Activated CD8-positive, alpha-beta memory T cell treated with anti-CD3 and anti-CD28 coated beads, Interleukin-2, amount 50 U/mL, for 1 hour (primary cell): ENCODE measurements around the gene TJP3.
A peak's percentile ranks its signal among the peaks of the same experiment; 100 is the strongest.

Source experiments
- DNase-seq: peaks from one replicate; pipeline ENCODE4 v3.0.0-alpha.2; 2020; ENCODE audit errors: extremely low read depth

Gene TJP3

DNA sequence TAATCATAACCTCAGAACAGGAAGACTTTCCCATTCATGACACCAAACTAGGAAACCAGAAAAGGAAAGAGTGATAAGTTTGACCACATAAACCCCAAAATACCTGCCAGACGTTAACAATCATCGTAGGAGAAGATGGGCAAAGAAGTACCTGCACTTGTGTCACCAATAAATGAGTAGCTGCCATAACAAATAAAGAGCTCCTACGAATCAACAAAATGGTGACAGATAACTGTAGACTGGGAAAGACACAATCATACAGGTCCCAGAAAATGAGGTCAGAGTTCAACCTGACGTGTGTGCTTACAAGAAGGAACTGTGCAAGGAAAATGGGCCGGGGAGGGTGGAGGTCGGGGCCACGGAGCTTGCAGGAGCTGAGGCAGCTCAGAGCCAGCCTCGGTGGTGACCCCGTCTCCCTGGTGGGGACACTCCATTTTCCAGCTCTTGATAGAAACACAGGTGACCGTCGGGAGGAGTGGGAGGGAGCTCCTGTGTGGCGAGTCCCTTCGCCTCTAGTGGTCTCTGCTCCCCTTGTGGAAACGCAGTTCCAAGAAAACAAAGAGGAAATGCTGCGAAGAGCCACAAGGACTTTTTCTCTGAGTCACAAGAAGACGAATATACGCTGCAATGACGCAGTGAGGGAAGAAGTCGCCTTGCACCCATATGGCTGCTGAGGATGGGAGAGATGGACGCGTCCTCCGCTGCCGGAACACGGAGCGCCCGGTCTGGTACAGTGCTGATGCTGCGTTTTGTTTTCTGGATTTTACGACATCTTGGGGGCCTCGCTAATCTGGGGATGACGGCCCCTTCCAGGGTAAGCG lies 17.4 kb upstream of the TJP3 start:
- no peak for DNase-seq

DNA sequence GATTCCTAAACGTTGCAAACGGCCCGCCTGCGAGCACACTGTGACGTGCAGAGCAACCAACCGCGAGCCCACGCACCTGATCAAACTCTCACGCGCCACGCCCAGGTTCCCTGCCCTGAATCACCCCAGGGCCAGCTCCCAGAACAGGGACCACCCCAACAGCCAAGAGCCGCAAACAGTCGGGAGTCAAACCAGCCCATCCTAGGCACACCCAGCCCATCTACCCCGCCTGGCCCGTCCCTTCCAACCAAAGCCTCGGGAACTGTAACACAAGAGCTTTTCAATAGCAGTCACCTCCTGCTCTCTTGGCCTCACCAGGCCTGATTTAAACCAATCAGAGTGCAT lies 16.8 kb upstream of the TJP3 start:
- DNase-seq, result no peak

DNA sequence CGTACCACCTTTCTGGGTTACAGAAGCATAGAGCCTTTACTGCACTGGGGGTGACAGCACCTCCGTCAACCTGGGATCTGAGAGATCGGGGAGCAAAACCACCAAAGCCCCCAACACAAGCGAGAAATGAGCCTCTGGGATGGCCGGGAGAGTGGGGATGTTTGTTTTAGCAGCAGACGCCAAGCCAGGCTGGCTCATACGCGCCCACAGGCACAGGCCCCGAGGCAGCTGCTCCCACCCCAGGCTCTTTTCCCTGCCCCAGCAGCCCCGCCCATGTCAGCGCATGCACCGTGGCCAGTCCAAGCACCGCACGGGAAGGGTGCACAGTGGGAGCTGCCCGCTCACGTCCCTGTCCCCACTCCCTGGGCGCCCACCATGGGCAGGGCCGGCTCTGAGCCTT lies 16.5 kb upstream of the TJP3 start:
- DNase-seq, result no peak

DNA sequence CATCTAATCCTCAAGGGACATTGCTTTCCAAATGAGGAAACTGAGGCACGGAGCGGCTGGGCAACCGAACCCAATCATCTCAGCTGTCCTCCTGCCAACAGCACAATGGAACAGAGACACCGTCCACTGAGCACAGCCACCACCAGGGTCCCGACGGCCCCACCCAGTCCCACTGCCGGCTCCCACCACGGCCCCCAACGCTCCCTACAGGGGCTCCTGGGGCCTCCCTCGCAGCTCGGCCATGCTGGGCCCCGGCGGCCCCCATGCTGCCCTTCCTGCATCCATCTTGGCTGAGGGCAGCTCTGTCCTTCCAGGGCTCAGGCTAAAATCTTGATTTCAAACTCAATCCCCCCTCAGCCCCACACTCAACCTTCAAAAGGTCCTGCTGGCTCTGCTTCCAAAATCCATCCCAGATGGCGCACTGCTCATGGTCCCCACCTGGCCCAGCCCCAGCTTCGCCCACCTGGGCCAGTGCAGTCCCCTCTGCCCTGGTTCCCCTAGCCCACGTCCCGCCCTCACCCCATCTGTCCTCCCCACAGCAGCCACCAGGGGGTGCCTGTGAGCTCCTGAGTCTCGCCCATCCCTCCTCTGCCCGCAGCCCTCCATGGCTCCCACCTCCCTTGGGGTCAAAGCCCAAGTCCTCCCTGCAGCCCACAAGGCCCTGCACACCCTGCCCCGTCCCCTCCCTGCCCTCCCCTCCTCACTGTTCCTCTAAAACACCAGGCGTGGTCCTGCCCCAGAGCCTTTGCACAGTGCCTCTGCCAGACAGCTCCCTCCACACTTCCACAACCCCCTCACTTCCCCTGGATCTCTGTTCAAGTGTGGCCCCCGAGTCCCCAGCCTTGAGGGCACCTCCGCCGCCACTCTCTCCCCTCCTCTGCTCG lies 15.8 kb upstream of the TJP3 start:
- DNase-seq, result no peak

DNA sequence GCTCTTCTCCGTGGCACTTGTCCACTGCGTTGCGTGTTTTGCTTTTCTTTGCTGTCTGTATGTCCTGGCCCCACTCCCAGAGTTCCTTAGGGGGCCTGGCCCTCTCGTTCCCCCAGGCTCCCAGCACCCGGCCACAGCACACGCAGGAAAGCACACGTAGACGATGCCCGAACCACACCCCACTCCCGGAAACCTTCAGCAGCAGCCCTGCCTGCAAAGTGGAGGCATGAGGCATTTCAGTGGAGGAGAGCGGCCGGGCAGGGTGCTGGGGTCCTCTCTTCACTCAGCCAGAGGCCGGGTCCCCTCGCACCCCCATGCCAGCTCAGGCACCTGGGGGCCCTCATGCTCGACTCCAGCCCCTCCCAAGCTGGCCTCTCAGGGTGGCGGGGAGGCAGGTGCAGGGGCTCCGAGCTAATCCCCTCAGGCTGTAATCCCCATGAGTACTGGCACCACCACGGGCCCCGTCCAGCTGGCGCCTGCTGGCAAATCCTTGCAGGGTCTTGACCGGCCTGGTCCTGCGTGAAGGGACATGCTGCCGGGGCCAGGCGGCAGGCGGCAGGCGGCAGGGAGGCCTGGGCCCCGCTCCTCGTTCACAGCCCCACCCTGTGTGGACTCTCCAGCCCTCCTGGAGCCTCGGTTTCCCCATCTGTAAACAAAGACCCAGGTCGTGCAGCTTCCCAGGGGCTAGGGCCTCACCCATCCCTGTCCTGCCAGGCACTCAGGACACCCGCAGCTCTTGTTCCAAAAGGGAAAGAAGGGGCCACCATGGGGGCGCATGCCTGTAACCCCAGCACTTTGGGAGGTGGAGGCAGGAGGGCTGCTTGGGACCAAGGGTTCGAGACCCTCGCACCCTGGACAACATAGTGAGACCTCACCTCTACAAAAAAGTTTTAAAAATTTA lies 14.9 kb upstream of the TJP3 start:
- no peak for DNase-seq

DNA sequence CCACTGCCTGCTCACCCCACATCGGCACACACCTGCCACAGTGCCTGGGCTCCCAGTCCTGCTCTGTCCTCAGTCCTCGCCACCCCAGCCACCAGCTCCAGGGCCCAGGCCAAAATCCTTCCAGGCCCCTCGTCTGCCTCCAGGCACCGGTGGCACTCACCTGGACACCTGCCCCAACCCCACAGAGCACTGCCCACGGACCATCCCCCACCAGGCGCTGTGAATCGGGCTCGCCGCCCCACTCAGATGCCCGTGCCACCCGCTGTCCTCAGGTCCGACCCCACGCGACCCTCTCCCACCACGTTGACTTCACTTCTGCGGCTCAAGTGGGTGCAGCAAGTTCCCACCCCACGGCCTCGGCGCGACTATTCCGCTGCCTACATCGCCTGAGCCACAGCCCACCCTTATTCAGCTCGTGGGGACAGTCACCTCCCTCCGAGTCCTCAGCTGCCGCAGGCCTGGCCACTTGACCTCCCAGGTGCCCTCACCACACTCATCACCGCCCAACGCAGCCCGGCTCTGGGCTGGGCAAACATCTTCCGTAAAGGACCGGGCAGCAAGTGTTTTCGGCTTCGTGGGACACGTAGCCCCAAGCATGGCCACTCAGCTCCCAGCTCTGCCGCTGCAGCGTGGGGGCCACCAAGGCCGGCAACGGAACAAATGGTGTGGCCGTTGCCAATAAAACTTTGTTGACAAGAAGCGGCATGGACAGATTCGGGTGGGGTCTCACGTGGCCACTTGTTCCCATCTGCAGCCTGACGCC lies 13.6 kb upstream of the TJP3 start:
- DNase-seq, result no peak

DNA sequence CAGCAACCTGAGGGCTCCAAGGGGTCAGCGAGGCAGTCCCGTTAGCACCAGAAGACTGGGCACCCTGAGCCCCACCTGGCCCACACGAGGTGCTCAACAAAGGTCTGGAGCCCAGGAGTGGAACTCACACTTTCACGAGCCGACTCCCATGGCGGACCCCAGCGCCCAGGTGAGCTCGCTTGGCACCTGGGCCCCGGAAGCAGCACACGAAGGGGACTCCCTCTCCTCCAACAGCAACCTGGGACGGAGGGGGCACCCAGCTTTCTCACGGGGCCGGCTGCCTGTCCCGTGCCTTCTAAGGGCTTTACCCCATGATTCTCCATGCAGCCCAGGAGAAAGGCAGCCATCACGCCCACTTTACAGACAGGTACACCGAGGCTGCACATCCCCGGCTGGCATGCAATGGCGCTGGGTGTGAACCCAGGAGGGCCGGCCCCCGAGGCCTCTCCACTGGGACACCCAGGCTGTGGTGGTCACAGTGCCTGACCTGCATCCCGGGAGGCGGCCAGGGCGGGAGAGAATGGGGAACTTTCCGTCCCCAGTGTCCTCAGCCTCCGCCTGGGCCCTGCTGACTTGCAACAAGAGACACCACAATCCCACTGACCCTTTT lies 13.0 kb upstream of the TJP3 start:
- DNase-seq, result no peak

DNA sequence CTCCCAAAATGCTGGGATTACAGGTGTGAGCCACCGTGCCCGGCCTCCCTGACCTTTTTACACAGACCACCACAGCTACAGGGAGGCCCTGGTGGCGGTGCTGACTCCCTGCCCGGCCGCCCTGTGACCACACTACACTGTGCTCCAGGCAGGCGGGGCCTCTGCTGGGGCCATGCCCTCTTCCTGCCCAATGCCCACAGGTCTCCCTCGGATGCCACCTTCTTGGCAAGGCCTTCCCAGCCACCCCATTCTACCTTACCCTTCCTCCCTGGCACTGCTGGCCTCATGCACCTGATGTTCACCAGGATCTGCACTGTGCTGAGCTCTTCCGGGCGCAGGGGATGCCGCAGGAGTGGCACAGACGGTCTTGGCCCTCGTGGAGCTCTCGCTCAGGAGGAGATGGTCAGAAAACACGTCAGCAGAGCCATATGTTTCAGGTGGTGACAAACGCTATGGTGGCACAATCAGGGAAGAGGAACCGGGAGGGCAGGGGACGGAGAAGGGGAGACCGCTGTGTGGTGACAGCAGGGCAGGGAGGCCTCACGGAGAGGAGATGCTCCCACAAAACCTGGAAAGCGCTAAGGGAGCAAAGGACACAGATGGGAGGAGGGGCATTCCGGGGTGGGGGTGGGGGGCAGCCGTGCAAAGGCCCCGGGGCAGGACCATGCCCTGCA lies 12.1 kb upstream of the TJP3 start:
- no peak for DNase-seq

DNA sequence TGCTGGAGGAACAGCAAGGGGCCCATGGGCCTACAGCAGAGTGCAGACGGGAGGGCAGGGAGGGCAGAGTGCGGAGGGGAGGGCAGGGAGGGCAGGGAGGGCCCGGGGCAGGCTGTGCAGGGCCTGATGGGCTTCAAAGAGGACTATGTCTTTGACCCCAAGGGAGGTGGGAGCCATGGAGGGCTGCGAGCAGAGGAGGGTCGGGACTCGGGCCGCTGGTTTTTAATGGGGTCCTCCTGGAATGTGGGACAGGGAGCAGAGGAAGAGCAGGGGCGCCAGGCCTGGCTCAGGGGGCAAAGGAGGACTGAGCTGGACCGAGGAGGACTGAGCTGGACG lies 11.6 kb upstream of the TJP3 start:
- no peak for DNase-seq

DNA sequence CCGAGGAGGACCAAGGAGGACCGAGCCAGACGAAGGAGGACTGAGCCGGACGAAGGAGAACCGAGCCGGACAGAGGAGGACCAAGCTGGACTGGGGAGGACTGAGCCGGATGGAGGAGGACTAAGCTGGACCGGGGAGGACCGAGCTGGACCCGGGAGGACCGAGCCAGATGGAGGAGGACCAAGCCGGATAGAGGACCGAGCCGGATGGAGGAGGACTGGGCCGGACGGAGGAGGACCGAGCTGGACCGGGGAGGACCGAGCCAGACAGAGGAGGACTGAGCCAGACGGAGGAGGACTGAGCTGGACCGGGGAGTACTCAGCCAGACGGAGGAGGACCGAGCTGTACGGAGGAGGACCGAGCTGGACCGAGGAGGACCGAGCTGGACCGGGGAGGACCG lies 11.1 kb upstream of the TJP3 start:
- DNase-seq, result no peak

DNA sequence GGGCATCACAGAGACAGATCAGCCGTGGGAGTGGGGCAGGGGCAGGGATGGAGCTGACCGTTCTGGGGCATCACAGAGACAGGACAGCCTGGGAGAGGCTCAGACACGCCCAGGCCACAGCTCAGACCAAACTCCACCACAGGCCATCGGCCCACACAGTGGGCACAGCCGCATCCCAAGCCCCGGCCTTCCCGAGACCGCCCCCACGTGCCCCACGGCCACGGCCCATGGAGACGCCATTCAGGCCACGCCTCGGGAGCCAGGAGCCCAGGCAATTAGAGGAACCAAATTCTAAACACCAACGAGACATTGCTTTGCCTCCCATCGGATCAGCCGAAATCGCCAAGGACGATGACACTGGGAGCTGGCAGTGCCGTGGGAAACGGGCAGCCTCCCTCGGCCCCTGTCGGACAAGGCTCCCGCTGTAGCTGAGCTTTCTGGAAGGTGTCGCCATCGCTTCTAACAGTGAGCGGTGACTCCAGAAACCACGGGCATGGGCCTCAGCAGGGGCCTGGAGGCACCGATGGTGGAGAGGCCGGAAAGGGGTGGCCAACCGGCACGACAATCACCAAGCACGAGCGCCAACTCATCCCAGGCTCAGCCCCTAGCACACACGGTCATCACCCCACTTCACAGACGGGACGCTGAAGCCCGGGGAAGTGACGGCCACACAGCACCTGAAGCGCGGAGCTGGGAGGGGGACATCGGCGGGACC lies 10.4 kb upstream of the TJP3 start:
- DNase-seq, result no peak

DNA sequence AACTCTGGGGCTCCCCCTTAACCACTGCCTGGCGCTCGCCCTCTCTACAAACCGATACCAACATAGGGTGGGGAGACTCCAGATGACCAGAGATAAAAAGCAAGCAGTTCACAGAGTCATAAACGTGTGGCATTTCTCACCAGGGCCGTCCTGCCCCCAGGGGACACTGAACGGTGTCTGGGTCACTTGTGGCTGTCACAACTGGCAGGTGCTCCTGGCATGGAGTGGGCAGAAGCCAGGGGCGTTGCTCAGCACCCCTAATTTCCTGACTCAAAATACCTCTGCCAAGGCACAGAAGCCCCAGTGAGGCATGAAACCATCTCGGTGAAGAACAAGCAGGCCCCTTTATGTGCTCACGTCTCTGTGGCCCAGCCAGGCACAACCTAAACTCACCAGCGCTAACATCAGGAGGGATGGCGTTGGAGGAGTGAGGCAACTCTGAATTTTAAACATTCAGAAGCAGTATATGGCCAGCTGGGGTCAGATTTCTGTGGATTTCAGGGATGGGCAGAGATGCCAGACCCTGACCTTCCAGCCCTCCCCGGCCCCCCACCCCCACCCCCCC lies 9.7 kb upstream of the TJP3 start:
- DNase-seq, result no peak

DNA sequence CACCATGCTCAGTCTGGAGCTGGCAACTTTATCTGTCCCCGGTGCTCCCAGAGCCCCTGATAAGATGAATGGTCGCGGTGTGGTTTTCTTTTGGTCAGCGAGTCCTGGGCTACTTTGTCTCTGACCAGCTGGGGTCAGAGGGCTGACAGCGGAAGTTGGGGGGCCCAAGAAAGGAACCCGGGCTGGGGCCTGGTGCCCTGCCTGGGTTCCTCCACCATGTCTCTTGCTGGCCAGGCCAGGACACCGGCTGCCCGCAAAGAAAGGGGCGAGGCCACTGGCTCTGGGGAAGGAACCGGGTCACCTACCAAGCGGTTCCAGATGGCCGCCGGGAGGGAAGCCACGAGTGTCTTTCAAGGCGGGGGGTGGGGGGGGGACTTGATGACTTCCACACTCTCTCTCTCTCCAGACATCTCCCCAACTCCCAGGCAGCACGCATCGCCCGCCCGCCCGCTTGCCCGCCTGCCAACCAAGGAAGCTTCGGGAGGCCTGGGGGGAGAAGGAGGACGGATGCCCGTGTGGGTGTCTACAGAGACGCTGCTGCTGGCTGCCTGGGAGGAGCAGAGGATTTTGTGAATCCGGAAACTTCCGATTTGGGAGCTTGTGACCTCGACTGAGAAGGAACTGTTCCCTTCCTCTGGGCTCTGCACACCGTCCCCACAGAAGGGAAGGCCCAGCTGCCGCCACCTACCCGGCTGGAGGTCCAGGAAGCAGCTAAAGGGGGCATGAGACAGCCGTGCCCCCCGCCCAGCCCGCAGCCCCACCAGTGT lies 9.0 kb upstream of the TJP3 start:
- DNase-seq, result no peak

DNA sequence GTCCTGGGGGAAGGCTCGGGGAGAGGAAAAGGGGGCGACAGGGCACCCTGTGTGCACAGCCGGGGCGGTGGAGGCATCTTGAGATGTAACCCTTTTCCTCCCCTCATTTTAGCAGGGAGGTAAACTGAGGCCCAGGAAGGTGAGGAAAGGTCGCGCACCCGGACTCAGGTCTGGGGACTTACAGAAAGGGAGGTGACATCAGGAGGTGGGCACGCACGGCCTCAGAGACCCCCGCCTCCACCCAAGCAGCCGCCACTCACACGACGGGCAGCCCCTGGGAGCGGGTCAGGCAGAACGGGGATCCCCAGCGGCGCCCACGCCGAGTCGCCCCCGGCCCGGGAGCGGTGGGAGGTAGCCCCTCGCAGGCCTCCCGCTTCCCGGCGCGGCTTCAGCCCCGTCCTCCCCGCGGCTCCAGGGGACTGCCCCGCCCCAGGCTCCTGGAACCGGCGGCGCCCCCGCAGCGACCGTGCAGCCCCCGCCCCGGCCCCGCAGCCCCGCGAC lies 8.4 kb upstream of the TJP3 start:
- DNase-seq, result no peak

DNA sequence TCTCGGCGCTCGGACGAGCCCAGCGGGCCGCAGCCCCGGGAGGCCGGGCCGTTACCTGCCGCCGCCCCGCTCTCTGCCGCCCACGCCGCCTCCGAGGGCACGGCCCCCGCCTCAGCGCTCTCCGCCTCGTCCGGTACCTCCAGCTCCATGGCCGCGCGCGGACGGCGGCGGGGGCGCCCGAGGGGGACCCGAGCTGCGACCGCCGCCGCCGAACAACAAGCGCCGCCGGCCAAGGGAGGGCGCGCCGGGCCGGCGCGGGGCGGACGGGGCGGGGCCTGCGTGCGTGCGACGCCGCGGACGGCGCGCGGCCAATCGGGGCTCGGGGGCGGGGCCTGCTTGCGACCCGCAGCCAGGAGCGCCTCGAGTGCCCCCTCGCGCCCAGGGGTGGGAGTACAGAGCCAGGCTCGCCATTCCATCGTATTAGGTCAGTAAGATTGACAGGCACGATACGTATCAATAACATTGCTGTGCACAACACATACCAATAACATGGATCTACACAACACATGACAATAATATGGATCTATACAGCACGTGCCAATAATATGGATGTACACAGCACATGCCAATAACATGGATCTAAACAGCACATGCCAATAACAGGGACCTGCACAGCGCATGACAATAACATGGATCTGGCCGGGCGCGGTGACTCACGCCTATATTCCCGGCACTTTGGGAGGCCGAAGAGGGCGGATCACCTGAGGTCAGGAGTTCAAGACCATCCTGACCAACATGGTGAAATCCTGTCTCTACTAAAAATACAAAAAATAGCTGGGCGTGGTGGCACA lies 7.7 kb upstream of the TJP3 start, which contains the start of gene PIP5K1C:
PIP5K1C (minus strand) TSS at position 227 of the 791 bp plus-strand sequence; CDS start at position 149, 78 bp downstream.
- peak; percentile 57 for DNase-seq

DNA sequence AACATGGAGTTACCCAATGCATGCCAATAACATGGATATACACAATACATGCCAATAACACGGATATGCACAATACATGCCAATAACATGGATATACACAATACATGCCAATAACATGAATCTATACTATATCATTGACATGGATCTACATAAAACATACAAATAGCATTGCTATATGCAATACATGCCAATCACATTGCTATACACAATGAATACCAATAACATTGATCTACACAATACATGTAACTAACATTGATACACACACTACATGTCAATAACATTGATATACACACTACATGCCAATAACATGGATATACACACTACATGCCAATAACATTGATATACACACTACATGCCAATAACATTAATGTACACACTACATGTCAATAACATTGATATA lies 7.0 kb upstream of the TJP3 start:
- DNase-seq, result no peak

DNA sequence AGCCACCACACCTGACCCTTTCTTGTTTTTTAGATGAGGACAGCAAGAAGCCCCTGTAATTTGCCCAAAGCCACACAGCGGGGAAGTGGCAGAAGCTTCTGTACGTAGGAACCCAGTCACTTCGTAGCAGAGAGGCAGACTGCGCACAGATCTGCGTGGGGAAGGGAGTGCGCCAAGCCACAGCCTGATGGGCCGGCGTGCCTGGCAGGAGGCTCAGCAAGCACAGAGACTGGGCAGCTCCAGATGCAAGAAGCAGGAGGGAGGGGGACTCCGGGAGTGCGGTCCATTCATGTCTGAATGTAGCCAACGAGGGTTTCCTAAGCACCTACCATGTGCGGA lies 347 bp upstream of the TJP3 start:
- DNase-seq, result no peak
